Activated CD8-positive, alpha-beta memory T cell treated with anti-CD3 and anti-CD28 coated beads, Interleukin-2, amount 10 ng/mL, durations not matched to agents 7 days and 5 days (primary cell): ENCODE results near the gene SH2B3. TPM values are rescaled to one million over a fixed set of nuclear protein-coding genes. Genes with fewer than 3 reads are reported as not detected.

ENCODE experiments used
- ATAC-seq: fragments of 150-1000 bp; cut with Tn5 transposase; one replicate; pipeline ENCODE4 v1.10.0; 2021; ENCODE audit warnings: moderate library complexity
- CTCF ChIA-PET: fragments of 350-600 bp; sonication (Branson Sonifier 250); formaldehyde crosslinking; loops from one replicate; lab custom pipeline; 2021; ENCODE audit warnings: antibody characterized with exemption; lab: Charles Lee
- DNase-seq: peaks from one replicate; pipeline ENCODE4 v3.0.0-alpha.2; 2020
- H3K27ac Mint-ChIP-seq: one replicate; pipeline ENCODE4 v1.8.0; 2021; ENCODE audit warnings: mild to moderate bottlenecking, mixed read lengths
- H3K27me3 Mint-ChIP-seq: one replicate; pipeline ENCODE4 v1.8.0; 2021; ENCODE audit warnings: mixed read lengths
- H3K36me3 Mint-ChIP-seq: one replicate; pipeline ENCODE4 v1.8.0; 2021; ENCODE audit warnings: mild to moderate bottlenecking, mixed read lengths
- H3K4me1 Mint-ChIP-seq: one replicate; pipeline ENCODE4 v1.8.0; 2021; ENCODE audit warnings: mixed read lengths
- H3K4me3 Mint-ChIP-seq: one replicate; pipeline ENCODE4 v1.8.0; 2021; ENCODE audit warnings: mild to moderate bottlenecking, moderate library complexity, mixed read lengths
- H3K9me3 Mint-ChIP-seq: one replicate; pipeline ENCODE4 v1.8.0; 2022; ENCODE audit warnings: low read depth, mixed read lengths
- total RNA-seq, 2 experiments: library from RNA; stranded (reverse); gene quantifications; one replicate each; pipeline ENCODE4 v1.2.3, GENCODE V29; 2021

The SH2B3 gene
- total RNA-seq, 2 experiments from 2014 or later = 24.9 to 51.3 TPM

DNA sequence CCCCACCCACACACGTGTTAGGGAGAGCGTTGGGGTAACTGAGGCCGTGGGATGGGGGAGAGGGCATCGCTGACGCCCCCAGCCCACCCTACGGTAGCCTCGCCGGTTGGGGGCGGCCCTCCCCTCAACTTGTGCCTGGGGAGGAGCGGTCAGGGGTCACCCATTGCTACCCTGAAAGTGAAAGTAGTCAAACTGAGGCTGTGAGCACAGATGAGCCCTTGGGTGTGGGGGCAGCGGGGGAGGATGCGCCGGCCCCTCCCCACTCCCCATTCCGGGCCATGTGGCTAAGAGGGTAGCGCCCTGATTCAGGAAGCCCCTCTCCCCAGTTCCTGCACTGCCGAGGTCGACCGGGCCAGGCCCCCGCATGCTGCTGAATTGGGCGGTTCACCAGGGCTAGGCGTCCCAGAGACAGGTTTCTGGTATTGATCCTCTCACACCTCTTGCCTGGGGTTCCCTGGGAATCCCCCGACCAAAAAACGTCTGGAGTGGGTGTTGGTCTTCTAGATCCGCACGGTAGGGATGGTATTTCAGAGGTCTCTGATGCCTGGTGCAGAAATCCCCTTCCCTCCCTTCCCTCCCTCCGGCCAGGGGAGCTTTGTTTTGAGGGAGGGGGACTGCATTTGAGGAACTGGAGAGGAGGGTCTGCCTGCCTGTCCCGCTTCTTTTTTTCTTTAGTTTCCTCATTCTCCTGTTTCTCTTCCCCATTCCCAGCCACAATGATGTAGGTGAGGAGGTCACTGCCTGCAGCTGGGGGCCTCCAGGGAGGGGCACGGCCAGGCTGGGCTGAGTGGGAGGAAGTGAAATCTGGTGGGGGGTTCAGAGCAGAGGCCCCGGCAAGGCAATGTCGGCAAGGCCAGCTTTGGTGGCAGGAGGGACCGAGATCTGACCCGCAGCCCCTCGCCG, 1.0 kb downstream of the SH2B3 start:
- no peak for ATAC-seq

GRCh38 chr12:111407377-111408115, 1.8 kb downstream of the SH2B3 start:
- DNase-seq (no peak), ATAC-seq (no peak)
- peaks cover 75% of the 10 kb centered on the region for H3K4me1 Mint-ChIP-seq
- no peaks in the 10 kb centered on the region for H3K9me3 Mint-ChIP-seq
- CTCF ChIA-PET = interaction anchor here (9.4 to 22.4 kb wide), 2 partner anchors 10 to 41 kb away, joined by 61 to 950 read pairs; no protein-coding TSS in a partner anchor
- peak overlapping the region; percentile 91 for H3K27ac Mint-ChIP-seq
- H3K4me3 Mint-ChIP-seq = peak overlapping the region; percentile 88
- peaks cover 12% of the 10 kb centered on the region for H3K27me3 Mint-ChIP-seq
- peaks cover 2% of the 10 kb centered on the region for H3K36me3 Mint-ChIP-seq

More for the DNA sequence above, 1.0 kb downstream of the SH2B3 start:
- Mint-ChIP-seq H3K4me3 (peak overlapping the region; percentile 88), H3K36me3 (peaks cover 2% of the 10 kb centered on the region), H3K4me1 (peaks cover 70% of the 10 kb centered on the region), H3K27me3 (peaks cover 13% of the 10 kb centered on the region), H3K27ac (peak overlapping the region; percentile 91), H3K9me3 (no peaks in the 10 kb centered on the region)
- peak; percentile 61 for DNase-seq
- CTCF ChIA-PET = interaction anchor here (9.4 to 22.4 kb wide), 2 partner anchors 9 to 42 kb away, joined by 61 to 950 read pairs; no protein-coding TSS in a partner anchor

- Mint-ChIP-seq H3K27ac (peak overlapping the region; percentile 6), H3K27me3 (peaks cover 12% of the 10 kb centered on the region), H3K4me1 (peaks cover 75% of the 10 kb centered on the region), H3K9me3 (no peaks in the 10 kb centered on the region), H3K4me3 (peak overlapping the region; percentile 88), H3K36me3 (peaks cover 2% of the 10 kb centered on the region)
- no peak for DNase-seq
- no peak for ATAC-seq
- CTCF ChIA-PET = interaction anchor here (0.7 to 22.4 kb wide), 3 partner anchors 10 to 122 kb away, joined by 3 to 950 read pairs (median 61); no protein-coding TSS in a partner anchor
These were observed 2.4 kb downstream of the SH2B3 start for GRCh38 chr12:111408116-111408440.

DNA sequence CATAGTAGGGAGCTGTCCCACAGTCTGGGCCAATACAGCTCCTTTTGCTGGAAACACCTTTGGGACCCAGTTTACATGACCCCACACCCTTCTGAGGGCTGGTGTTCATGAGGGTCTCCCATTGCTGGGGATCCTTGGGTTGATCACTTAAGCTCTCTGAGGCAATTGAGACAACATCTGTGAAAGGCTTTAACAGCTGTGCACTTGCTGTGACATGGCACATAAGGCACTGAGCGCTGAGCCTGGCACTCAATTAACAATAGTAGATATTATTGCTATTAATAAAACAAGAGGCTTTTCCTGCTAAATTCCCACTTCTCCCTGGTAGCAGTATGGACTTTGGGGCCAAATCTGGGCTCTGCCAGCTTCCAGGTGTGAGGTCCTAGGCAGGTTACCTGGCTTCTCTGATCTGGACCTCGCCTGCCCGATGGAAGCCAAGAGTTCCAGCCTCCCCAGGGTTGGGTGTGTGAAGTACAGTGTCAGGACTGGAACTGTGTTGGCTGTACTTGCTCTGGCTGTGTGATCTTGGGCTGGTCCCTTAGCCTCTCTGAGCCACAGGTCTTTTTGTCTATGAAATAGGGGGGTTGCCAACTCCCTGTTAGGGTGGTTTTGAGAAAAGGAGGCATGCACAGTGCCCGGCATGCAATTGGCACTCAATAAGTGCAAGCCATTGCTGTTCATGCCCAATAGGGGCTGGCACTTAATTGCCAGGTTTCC, 3.1 kb downstream of the SH2B3 start:
- Mint-ChIP-seq H3K4me1 (peaks cover 74% of the 10 kb centered on the region), H3K27me3 (peaks cover 8% of the 10 kb centered on the region), H3K36me3 (peaks cover 5% of the 10 kb centered on the region), H3K4me3 (peak overlapping the region; percentile 88), H3K9me3 (no peaks in the 10 kb centered on the region), H3K27ac (peak overlapping the region; percentile 66)
- CTCF ChIA-PET = interaction anchor here (0.7 to 22.4 kb wide), 4 partner anchors 11 to 121 kb away, joined by 3 to 950 read pairs (median 34); no protein-coding TSS in a partner anchor
- DNase-seq (no peak), ATAC-seq (no peak)

DNA sequence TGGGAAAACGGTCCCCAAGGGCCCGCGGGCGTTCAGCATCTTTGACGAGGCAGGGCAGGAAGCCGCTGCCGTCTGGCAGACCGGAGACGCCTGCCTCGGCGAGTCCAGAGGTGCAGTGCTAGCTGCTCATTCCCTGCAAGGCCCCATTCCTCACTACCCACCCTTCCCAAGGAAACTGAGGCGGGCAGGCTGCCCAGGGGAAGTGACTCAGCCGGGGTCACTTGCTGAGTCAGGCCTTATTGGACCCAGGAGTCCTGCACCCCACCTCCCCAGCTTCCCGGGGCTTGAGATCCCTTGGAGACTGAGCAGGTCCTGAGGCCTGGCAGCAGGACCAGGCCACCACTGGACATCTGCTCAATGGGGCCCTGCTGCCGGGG, 3.7 kb downstream of the SH2B3 start:
- H3K4me1 Mint-ChIP-seq = peaks cover 69% of the 10 kb centered on the region
- peak overlapping the region; percentile 66 for H3K27ac Mint-ChIP-seq
- peak overlapping the region; percentile 31 for H3K4me3 Mint-ChIP-seq
- H3K36me3 Mint-ChIP-seq = peaks cover 5% of the 10 kb centered on the region
- ATAC-seq (no peak), DNase-seq (no peak)
- H3K9me3 Mint-ChIP-seq = no peaks in the 10 kb centered on the region
- CTCF ChIA-PET = interaction anchor here (1.8 to 22.4 kb wide), 3 partner anchors 11 to 39 kb away, joined by 7 to 950 read pairs (median 61); no protein-coding TSS in a partner anchor
- peaks cover 3% of the 10 kb centered on the region for H3K27me3 Mint-ChIP-seq

- DNase-seq = peak; percentile 56
- CTCF ChIA-PET = interaction anchor here (1.8 to 22.4 kb wide), 3 partner anchors 12 to 39 kb away, joined by 7 to 950 read pairs (median 61); no protein-coding TSS in a partner anchor
- H3K4me3 Mint-ChIP-seq = peak overlapping the region; percentile 31
- H3K9me3 Mint-ChIP-seq = no peaks in the 10 kb centered on the region
- peaks cover 68% of the 10 kb centered on the region for H3K4me1 Mint-ChIP-seq
- ATAC-seq = no peak
- peaks cover 5% of the 10 kb centered on the region for H3K36me3 Mint-ChIP-seq
- H3K27ac Mint-ChIP-seq = peak overlapping the region; percentile 66
- H3K27me3 Mint-ChIP-seq = no peaks in the 10 kb centered on the region
These were observed 4.2 kb downstream of the SH2B3 start for GRCh38 chr12:111409780-111410430.

DNA sequence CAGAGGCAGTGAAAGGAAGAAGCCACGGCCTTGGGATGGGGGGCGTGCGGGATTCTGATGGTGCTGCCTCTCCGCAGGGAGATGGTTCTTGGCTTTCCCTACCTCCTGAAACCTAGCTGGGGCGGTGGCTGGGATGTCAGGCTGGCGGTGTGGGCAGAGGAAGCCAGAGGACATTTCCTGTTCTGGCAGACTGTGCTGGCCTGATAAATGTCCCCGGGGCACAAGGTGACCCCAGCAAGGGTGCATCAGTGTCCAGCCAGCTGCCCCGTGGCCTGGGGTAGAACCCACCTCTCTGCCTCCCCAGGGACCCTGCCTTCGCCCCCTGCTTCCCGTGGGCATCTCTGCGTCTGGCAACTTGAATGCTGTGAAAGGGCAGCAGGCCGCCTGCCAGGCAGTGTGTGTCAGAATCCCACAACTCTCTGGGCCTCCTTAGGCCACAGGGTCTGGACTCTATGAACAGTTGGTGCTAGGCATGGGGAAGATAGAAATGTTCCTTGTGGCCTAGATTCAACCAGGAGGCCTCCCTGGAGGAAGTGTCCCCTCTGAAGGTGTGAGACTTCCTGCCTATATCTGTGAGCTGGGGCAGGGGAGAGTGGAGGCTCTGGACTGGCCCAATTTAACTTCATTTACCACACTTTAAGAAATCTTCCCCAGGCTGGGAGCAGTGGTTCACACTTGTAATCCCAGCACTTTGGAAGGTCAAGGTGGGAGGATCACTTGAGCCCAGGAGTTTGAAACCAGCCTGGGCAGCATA, 4.9 kb downstream of the SH2B3 start:
- Mint-ChIP-seq H3K4me3 (no peak overlapping the region), H3K9me3 (no peaks in the 10 kb centered on the region), H3K27me3 (no peaks in the 10 kb centered on the region), H3K4me1 (peaks cover 70% of the 10 kb centered on the region), H3K27ac (peak overlapping the region; percentile 62), H3K36me3 (peaks cover 5% of the 10 kb centered on the region)
- ATAC-seq = no peak
- CTCF ChIA-PET = interaction anchor here (9.4 to 22.4 kb wide), 2 partner anchors 13 to 38 kb away, joined by 61 to 950 read pairs; no protein-coding TSS in a partner anchor
- no peak for DNase-seq

DNA sequence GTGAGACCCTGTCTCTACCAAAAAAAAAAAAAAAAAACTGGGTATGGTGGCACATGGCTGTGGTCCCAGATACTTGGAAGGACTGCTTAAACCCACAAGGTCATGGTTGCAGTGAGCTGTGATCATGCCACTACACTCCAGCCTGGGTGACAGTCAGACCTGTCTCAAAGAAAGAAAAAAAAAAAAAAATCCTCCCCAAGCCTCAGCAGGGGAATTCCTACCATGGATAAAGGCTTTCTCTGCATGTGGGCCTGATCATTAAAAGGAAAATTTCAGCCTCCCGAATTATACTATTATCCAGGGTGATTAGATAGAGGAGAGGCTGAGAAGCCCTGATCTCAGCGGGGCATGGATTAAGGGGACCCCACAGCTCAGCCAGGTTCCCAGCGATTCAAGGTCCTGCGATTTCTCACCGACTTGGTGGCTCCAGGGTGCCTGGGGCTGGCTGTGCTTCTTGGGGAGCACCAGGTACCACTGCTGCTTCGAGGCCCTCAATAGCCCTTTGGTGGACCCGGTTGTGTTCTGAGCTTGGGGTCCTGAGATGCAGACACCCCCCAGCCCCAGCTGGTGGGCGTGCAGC, 5.6 kb downstream of the SH2B3 start:
- peak overlapping the region; percentile 62 for H3K27ac Mint-ChIP-seq
- no peak for ATAC-seq
- H3K4me1 Mint-ChIP-seq = peaks cover 70% of the 10 kb centered on the region
- no peak overlapping the region for H3K4me3 Mint-ChIP-seq
- no peaks in the 10 kb centered on the region for H3K27me3 Mint-ChIP-seq
- CTCF ChIA-PET = interaction anchor here (1.1 to 22.4 kb wide), 4 partner anchors 8 to 38 kb away, joined by 3 to 950 read pairs (median 34); no protein-coding TSS in a partner anchor
- peaks cover 5% of the 10 kb centered on the region for H3K36me3 Mint-ChIP-seq
- no peaks in the 10 kb centered on the region for H3K9me3 Mint-ChIP-seq
- no peak for DNase-seq

DNA sequence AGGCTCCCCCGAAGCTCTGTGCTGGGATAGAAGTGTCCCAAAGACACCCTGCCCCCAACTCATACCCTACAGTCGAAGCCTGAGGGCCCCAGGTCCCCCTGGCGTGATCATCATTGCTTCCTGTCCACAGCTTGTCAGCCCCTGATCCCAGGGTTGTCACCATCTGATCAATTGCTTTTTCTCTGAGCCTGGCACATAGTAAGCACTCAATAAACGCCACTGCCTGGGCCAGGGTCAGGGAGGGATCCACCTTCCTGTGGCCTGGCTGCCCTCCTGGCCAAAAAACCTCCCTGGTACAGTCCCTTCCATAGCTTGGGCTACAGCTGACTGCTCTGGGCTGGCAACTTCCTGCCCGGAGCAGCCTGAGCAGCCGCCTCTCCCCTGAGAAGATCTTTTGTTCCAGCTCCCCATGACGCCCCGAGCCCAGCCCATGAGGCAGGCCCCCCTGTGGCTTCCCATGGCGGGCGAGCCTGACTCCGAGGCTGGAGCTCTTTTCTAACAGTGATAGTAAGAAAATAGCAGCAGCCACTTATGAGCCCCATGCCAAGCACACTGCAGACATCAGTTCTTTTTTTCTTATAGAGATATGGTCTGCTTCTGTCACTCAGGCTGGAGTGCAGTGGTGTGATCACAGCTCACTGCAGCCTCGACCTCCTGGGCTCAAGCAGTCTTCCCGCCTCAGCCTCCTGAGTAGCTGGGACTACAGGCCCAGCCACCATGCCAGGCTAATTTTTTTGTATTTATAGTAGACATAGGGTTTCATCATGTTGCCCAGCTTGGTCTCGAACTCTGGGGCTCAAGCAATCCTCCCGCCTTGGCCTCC, 6.5 kb downstream of the SH2B3 start:
- H3K4me3 Mint-ChIP-seq = no peak overlapping the region
- no peak for ATAC-seq
- peak overlapping the region; percentile 70 for H3K27ac Mint-ChIP-seq
- CTCF ChIA-PET = interaction anchor here (0.9 to 22.4 kb wide), 9 partner anchors 9 to 94 kb away, joined by 3 to 950 read pairs (median 5); no protein-coding TSS in a partner anchor
- H3K27me3 Mint-ChIP-seq = no peaks in the 10 kb centered on the region
- peaks cover 71% of the 10 kb centered on the region for H3K4me1 Mint-ChIP-seq
- no peak for DNase-seq
- peaks cover 3% of the 10 kb centered on the region for H3K36me3 Mint-ChIP-seq
- no peaks in the 10 kb centered on the region for H3K9me3 Mint-ChIP-seq

DNA sequence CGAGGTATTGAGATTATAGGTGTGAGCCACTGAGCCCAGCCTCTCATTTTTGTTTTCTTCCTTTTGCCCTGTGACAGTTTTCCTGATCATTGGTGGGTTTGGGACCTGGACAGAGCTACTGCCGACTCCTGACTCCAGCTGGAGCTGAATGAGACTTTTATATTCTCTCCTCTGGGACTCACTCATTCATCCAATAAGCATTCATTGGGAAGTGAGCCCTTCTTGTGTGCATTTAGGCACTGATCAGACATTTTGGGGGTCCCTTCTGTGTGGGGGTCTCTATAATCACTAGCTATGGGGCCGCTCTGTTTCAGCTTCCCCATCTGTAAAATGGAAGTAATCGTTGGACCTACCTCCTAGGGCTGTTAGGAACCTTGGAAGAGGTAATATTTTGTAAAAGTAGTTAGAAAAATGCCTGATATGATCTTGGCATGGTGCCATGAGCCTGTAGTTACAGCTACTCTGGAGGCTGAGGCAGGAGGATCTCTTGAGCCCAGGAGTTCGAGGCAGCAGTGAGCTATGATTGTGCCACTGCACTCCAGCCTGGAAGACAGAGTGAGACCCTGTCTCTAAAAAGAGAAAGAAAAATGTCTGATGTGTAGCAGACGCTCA, 7.2 kb downstream of the SH2B3 start:
- Mint-ChIP-seq H3K4me3 (no peak overlapping the region), H3K36me3 (peaks cover 5% of the 10 kb centered on the region), H3K27me3 (no peaks in the 10 kb centered on the region), H3K4me1 (peaks cover 64% of the 10 kb centered on the region), H3K9me3 (no peaks in the 10 kb centered on the region), H3K27ac (peak overlapping the region; percentile 20)
- DNase-seq (no peak), ATAC-seq (no peak)
- CTCF ChIA-PET = interaction anchor here (0.9 to 22.4 kb wide), 8 partner anchors 11 to 93 kb away, joined by 3 to 950 read pairs (median 6); no protein-coding TSS in a partner anchor
